T-helper 2 cell treated with Interferon-gamma antibody and Interleukin-4, amounts not matched to agents 5 μg/mL and 100 μg/mL, for 36 hours (primary cell): ENCODE data around the gene FITM1.
"Not testable (repeated sequence)": the region's sequence is repeated elsewhere in the genome, so short reads cannot be mapped to it uniquely, and the experiment has no call there.

Experiments used
- DNase-seq: peaks from one replicate; pipeline ENCODE4 v3.0.0; 2021; ENCODE audit warnings: low spot score
- H3K27ac Mint-ChIP-seq: one replicate; pipeline ENCODE4 v1.8.0; 2021; ENCODE audit warnings: mild to moderate bottlenecking, mixed read lengths
- H3K27me3 Mint-ChIP-seq: one replicate; pipeline ENCODE4 v1.8.0; 2021; ENCODE audit warnings: low read depth, mixed read lengths
- H3K36me3 Mint-ChIP-seq: one replicate; pipeline ENCODE4 v1.8.0; 2021; ENCODE audit warnings: low read depth, mixed read lengths
- H3K4me1 Mint-ChIP-seq: one replicate; pipeline ENCODE4 v1.8.0; 2021; ENCODE audit warnings: low read depth, mixed read lengths
- H3K4me3 Mint-ChIP-seq: one replicate; pipeline ENCODE4 v1.8.0; 2022; ENCODE audit warnings: mild to moderate bottlenecking, moderate library complexity, mixed read lengths
- H3K9me3 Mint-ChIP-seq: one replicate; pipeline ENCODE4 v1.8.0; 2021; ENCODE audit warnings: mixed read lengths

FITM1 gene

GRCh38 chr14:24105609-24106239 lies 24.7 kb upstream of the FITM1 start:
- not testable (repeated sequence) for H3K27me3 Mint-ChIP-seq, H3K9me3 Mint-ChIP-seq, DNase-seq, H3K27ac Mint-ChIP-seq, H3K4me3 Mint-ChIP-seq
- H3K36me3 Mint-ChIP-seq = peaks cover 33% of the 10 kb centered on the region
- H3K4me1 Mint-ChIP-seq = peaks cover 18% of the 10 kb centered on the region

GRCh38 chr14:24106672-24107271 lies 23.7 kb upstream of the FITM1 start:
- DNase-seq = no peak
- no peak overlapping the region for H3K4me3 Mint-ChIP-seq
- no peaks in the 10 kb centered on the region for H3K27me3 Mint-ChIP-seq
- peaks cover 29% of the 10 kb centered on the region for H3K36me3 Mint-ChIP-seq
- no peak overlapping the region for H3K27ac Mint-ChIP-seq
- H3K4me1 Mint-ChIP-seq = peaks cover 18% of the 10 kb centered on the region
- peaks cover 3% of the 10 kb centered on the region for H3K9me3 Mint-ChIP-seq

- H3K36me3 Mint-ChIP-seq = peaks cover 17% of the 10 kb centered on the region
- H3K27me3 Mint-ChIP-seq = no peaks in the 10 kb centered on the region
- DNase-seq = no peak
- H3K27ac Mint-ChIP-seq = peak overlapping the region; percentile 96
- H3K4me3 Mint-ChIP-seq = peak overlapping the region; percentile 50
- peaks cover 18% of the 10 kb centered on the region for H3K4me1 Mint-ChIP-seq
- peaks cover 3% of the 10 kb centered on the region for H3K9me3 Mint-ChIP-seq
Observed at GRCh38 chr14:24108336-24108874, 22.1 kb upstream of the FITM1 start.

GRCh38 chr14:24110060-24110459 lies 20.4 kb upstream of the FITM1 start:
- no peaks in the 10 kb centered on the region for H3K9me3 Mint-ChIP-seq
- no peaks in the 10 kb centered on the region for H3K27me3 Mint-ChIP-seq
- H3K36me3 Mint-ChIP-seq = peaks cover 3% of the 10 kb centered on the region
- peaks cover 18% of the 10 kb centered on the region for H3K4me1 Mint-ChIP-seq
- no peak overlapping the region for H3K27ac Mint-ChIP-seq
- DNase-seq = no peak
- H3K4me3 Mint-ChIP-seq = no peak overlapping the region

- Mint-ChIP-seq H3K27me3 (no peaks in the 10 kb centered on the region), H3K36me3 (peaks cover 5% of the 10 kb centered on the region), H3K27ac (no peak overlapping the region)
Observed at GRCh38 chr14:24110523-24110922, 19.9 kb upstream of the FITM1 start.

GRCh38 chr14:24113379-24113800 lies 17.1 kb upstream of the FITM1 start:
- Mint-ChIP-seq H3K27me3 (no peaks in the 10 kb centered on the region), H3K27ac (peak overlapping the region; percentile 97), H3K36me3 (peaks cover 27% of the 10 kb centered on the region), H3K4me3 (peak overlapping the region; percentile 92), H3K4me1 (peaks cover 32% of the 10 kb centered on the region), H3K9me3 (no peaks in the 10 kb centered on the region)
- no peak for DNase-seq

More at GRCh38 chr14:24110523-24110922, 19.9 kb upstream of the FITM1 start:
- no peak for DNase-seq
- H3K9me3 Mint-ChIP-seq = no peaks in the 10 kb centered on the region
- H3K4me1 Mint-ChIP-seq = peaks cover 22% of the 10 kb centered on the region
- no peak overlapping the region for H3K4me3 Mint-ChIP-seq

- Mint-ChIP-seq H3K4me1 (peaks cover 29% of the 10 kb centered on the region), H3K9me3 (no peaks in the 10 kb centered on the region), H3K27ac (peak overlapping the region; percentile 97), H3K4me3 (peak overlapping the region; percentile 92), H3K36me3 (peaks cover 32% of the 10 kb centered on the region), H3K27me3 (no peaks in the 10 kb centered on the region)
- peak; percentile 88 for DNase-seq
Observed at GRCh38 chr14:24113801-24114531, 16.5 kb upstream of the FITM1 start.

- H3K9me3 Mint-ChIP-seq = no peaks in the 10 kb centered on the region
- H3K36me3 Mint-ChIP-seq = peaks cover 40% of the 10 kb centered on the region
- peaks cover 27% of the 10 kb centered on the region for H3K4me1 Mint-ChIP-seq
- no peaks in the 10 kb centered on the region for H3K27me3 Mint-ChIP-seq
- peak within 1 kb of the TSS; percentile 97 for H3K27ac Mint-ChIP-seq
- peak; percentile 99 for DNase-seq
- peak within 1 kb of the TSS; percentile 92 for H3K4me3 Mint-ChIP-seq
Observed at GRCh38 chr14:24114532-24115421, 15.7 kb upstream of the FITM1 start, which contains the start of the genes DCAF11 and NRL. DCAF11 (plus strand) TSS chr14:24114777; CDS start chr14:24115595, 818 bp downstream. NRL (minus strand) TSS chr14:24114949; CDS start chr14:24082848, 32,101 bp downstream.

GRCh38 chr14:24115422-24116127 lies 14.9 kb upstream of the FITM1 start:
- Mint-ChIP-seq H3K27ac (peak overlapping the region; percentile 97), H3K4me3 (peak overlapping the region; percentile 92), H3K27me3 (no peaks in the 10 kb centered on the region), H3K9me3 (no peaks in the 10 kb centered on the region), H3K4me1 (peaks cover 26% of the 10 kb centered on the region), H3K36me3 (peaks cover 43% of the 10 kb centered on the region)
- DNase-seq = no peak

- Mint-ChIP-seq H3K27ac (peak overlapping the region; percentile 97), H3K27me3 (no peaks in the 10 kb centered on the region), H3K4me1 (peaks cover 25% of the 10 kb centered on the region), H3K36me3 (peaks cover 48% of the 10 kb centered on the region), H3K9me3 (no peaks in the 10 kb centered on the region), H3K4me3 (peak overlapping the region; percentile 92)
- DNase-seq = no peak
Observed at GRCh38 chr14:24116128-24116814, 14.2 kb upstream of the FITM1 start.

GRCh38 chr14:24117179-24117578 lies 13.3 kb upstream of the FITM1 start:
- Mint-ChIP-seq H3K36me3 (peaks cover 53% of the 10 kb centered on the region), H3K27me3 (no peaks in the 10 kb centered on the region), H3K4me3 (no peak overlapping the region), H3K9me3 (no peaks in the 10 kb centered on the region), H3K27ac (no peak overlapping the region), H3K4me1 (peaks cover 25% of the 10 kb centered on the region)
- DNase-seq = no peak

GRCh38 chr14:24119691-24120090 lies 10.8 kb upstream of the FITM1 start:
- Mint-ChIP-seq H3K4me3 (no peak overlapping the region), H3K36me3 (peaks cover 68% of the 10 kb centered on the region), H3K27me3 (no peaks in the 10 kb centered on the region), H3K4me1 (peaks cover 25% of the 10 kb centered on the region), H3K27ac (no peak overlapping the region), H3K9me3 (no peaks in the 10 kb centered on the region)
- DNase-seq = no peak
